HG02852 (cell line): ENCODE measurements around the gene GEMIN2.
A peak's percentile ranks its signal among the peaks of the same experiment; 100 is the strongest.
"Not testable (repeated sequence)": the region's sequence is repeated elsewhere in the genome, so short reads cannot be mapped to it uniquely, and the experiment has no call there.

ENCODE experiments used
- ATAC-seq: cut with Tn5 transposase; IDR thresholded peaks from one replicate; pipeline ENCODE4 v1.9.1; 2021; ENCODE audit warnings: mild to moderate bottlenecking, moderate library complexity; ENCODE audit not compliant: unreplicated experiment

GEMIN2 gene

GRCh38 chr14:39175445-39176262 is 61.5 kb downstream of the GEMIN2 start:
- ATAC-seq: peak; percentile 9

- ATAC-seq: no peak
Observed at GRCh38 chr14:39176263-39177167, 62.4 kb downstream of the GEMIN2 start.

DNA sequence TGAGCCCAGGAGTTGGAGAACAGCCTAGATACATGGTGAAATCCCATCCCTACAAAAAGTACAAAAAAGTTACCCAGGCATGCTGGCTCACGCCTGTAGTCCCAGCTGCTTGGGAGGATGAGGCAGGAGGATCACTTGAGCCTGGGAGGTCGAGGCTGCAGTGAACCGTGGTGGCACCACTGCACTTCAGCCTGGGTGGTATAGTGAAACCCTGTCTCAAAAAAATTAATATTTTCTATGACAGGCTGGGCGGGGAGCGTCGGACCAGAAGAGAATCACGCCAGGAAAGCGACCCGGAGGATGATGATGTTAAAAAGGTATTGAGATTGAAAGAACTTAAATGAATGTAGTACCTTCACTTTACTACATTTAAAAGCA is 63.0 kb downstream of the GEMIN2 start:
- ATAC-seq: no peak

DNA sequence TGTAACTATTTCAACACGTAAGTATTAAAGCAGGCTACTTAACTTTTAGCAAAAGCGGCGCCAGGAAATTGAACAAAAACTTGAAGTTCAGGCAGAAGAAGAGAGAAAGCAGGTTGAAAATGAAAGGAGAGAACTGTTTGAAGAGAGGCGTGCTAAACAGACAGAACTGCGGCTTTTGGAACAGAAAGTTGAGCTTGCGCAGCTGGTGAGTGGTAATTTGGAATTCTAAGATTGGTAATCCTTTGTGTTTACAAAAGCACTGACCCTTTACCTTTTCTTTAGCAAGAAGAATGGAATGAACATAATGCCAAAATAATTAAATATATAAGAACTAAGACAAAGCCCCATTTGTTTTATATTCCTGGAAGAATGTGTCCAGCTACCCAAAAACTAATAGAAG is 64.9 kb downstream of the GEMIN2 start:
- no peak for ATAC-seq

DNA sequence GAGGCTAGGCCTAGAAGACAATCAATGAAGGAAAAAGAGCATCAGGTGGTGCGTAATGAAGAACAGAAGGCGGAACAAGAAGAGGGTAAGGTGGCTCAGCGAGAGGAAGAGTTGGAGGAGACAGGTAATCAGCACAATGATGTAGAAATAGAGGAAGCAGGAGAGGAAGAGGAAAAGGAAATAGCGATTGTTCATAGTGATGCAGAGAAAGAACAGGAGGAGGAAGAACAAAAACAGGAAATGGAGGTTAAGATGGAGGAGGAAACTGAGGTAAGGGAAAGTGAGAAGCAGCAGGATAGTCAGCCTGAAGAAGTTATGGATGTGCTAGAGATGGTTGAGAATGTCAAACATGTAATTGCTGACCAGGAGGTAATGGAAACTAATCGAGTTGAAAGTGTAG is 66.4 kb downstream of the GEMIN2 start:
- ATAC-seq: no peak

DNA sequence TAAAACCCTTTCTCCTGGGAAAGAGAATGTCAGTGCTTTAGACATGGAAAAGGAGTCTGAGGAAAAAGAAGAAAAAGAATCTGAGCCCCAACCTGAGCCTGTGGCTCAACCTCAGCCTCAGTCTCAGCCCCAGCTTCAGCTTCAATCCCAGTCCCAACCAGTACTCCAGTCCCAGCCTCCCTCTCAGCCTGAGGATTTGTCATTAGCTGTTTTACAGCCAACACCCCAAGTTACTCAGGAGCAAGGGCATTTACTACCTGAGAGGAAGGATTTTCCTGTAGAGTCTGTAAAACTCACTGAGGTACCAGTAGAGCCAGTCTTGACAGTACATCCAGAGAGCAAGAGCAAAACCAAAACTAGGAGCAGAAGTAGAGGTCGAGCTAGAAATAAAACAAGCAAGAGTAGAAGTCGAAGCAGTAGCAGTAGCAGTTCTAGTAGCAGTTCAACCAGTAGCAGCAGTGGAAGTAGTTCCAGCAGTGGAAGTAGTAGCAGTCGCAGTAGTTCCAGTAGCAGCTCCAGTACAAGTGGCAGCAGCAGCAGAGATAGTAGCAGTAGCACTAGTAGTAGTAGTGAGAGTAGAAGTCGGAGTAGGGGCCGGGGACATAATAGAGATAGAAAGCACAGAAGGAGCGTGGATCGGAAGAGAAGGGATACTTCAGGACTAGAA is 67.0 kb downstream of the GEMIN2 start:
- ATAC-seq: no peak

DNA sequence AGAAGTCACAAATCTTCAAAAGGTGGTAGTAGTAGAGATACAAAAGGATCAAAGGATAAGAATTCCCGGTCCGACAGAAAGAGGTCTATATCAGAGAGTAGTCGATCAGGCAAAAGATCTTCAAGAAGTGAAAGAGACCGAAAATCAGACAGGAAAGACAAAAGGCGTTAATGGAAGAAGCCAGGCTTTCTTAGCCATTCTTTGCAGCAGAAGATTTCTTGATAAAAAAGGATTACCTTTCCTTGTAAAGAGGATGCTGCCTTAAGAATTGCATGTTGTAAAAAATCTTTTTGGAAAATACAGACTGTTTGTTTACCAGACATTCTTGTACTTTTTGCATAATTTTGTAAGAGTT is 67.5 kb downstream of the GEMIN2 start:
- ATAC-seq: no peak

DNA sequence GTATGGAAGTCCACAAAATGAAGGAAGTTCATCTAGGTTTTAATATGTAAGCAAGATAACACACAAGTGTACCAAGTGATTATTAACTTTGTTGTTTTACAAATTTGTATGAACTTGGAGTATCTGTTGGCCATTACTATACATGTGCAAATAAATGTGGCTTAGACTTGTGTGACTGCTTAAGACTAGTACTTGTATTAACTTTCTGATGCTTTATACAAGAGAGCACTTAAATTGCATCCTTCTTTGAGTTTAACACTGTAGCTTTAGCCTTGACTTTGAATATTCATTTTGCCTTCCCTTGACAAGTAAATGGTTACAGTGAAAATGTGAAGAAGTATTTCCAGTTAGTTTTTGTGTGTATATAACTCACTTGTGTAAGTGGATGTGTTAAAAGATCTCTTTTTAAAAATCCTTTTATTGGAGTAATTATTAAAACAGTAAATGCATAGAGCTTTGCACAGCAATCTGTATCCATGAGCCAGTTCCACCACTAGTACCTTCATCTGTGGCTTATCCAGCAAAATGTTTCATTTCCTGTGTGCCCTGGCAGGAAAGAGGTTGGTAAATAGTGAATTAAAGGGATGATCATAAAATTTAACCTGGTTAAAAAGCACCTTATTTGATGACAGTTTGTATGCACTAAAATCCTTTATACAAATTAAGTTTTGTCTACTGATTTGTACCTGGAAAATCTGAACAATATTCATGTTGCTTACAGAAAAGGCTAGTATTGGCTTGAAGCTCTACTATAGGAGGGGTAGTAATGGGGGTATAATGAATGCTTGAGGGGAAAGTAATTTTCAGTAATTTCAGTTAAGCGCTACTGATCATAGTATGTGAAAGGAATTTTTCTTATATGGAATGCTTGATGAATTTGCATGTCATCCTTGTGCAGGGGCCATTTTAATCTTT is 68.9 kb downstream of the GEMIN2 start:
- no peak for ATAC-seq

GRCh38 chr14:39183685-39184003 is 69.5 kb downstream of the GEMIN2 start:
- ATAC-seq: not testable (repeated sequence)

- no peak for ATAC-seq
Observed at GRCh38 chr14:39184628-39185255, 70.6 kb downstream of the GEMIN2 start.

GRCh38 chr14:39185256-39186049 is 71.3 kb downstream of the GEMIN2 start:
- ATAC-seq: no peak
